GM12878 (cell line): ENCODE data around the gene RARA. TPM values are rescaled to one million over a fixed set of nuclear protein-coding genes. Genes with fewer than 3 reads are reported as not detected.
A peak's percentile ranks its signal among the peaks of the same experiment; 100 is the strongest.

Source experiments
- ATF7 ChIP-seq: fragments of 450-650 bp; IDR thresholded peaks from 2 replicates; pipeline ENCODE4 v1.6.1; 2016; ENCODE audit warnings: low read depth, mild to moderate bottlenecking
- CBX3 ChIP-seq: fragments of 200-600 bp; sonication (generic); IDR thresholded peaks from 2 replicates; pipeline ENCODE4 v1.6.1; 2016; ENCODE audit warnings: low read depth, borderline replicate concordance
- FOS ChIP-seq: IDR thresholded peaks from 3 replicates; pipeline ENCODE4 v1.6.1; 2011; ENCODE audit warnings: borderline replicate concordance; ENCODE audit not compliant: insufficient read length; ENCODE audit errors: extremely low read depth
- HDAC6 ChIP-seq: fragments of 200-600 bp; sonication (generic); IDR thresholded peaks from one replicate; pipeline ENCODE4 v1.8.0; 2017; ENCODE audit warnings: antibody characterized with exemption; ENCODE audit not compliant: unreplicated experiment
- IKZF1 ChIP-seq: fragments of 450-650 bp; conservative IDR thresholded peaks from 2 replicates; pipeline ENCODE4 v1.6.1; 2017; ENCODE audit warnings: antibody characterized with exemption, mild to moderate bottlenecking
- IKZF2 ChIP-seq, 2 experiments: fragments of 450-650 bp; IDR thresholded peaks; 2 replicates each; pipeline ENCODE4 v1.6.1; 2017; ENCODE audit warnings: mild to moderate bottlenecking in 2 of 2, moderate library complexity in 2 of 2
- MEF2B ChIP-seq: fragments of 450-650 bp; IDR thresholded peaks from 2 replicates; pipeline ENCODE4 v1.6.1; 2018; ENCODE audit warnings: mild to moderate bottlenecking, moderate library complexity; ENCODE audit not compliant: partially characterized antibody, poor library complexity, severe bottlenecking
- MTA2 ChIP-seq: fragments of 450-650 bp; IDR thresholded peaks from 2 replicates; pipeline ENCODE4 v1.6.1; 2016; ENCODE audit warnings: low read depth, mild to moderate bottlenecking, moderate library complexity
- MXI1 ChIP-seq: fragments of 150-350 bp; IDR thresholded peaks from 2 replicates; pipeline ENCODE4 v1.6.1; 2011; ENCODE audit warnings: low read depth, mild to moderate bottlenecking, inconsistent platforms, low read length, improper control_type of control experiment
- MYB ChIP-seq: fragments of 150-350 bp; IDR thresholded peaks from 2 replicates; pipeline ENCODE4 v1.6.1; 2014; ENCODE audit warnings: mild to moderate bottlenecking, low read depth, low read length, borderline replicate concordance
- MYC ChIP-seq: IDR thresholded peaks from 2 replicates; pipeline ENCODE4 v1.6.1; 2011; ENCODE audit warnings: mild to moderate bottlenecking, low read length, moderate library complexity, inconsistent platforms; ENCODE audit not compliant: insufficient read depth, insufficient replicate concordance, insufficient read length, severe bottlenecking
- NBN ChIP-seq: fragments of 450-650 bp; IDR thresholded peaks from 2 replicates; pipeline ENCODE4 v1.6.1; 2016
- NFYB ChIP-seq: IDR thresholded peaks from 2 replicates; pipeline ENCODE4 v1.6.1; 2011; ENCODE audit warnings: low read depth, mild to moderate bottlenecking, low read length, improper control_type of control experiment, moderate library complexity; ENCODE audit not compliant: insufficient read depth
- NRF1 ChIP-seq: conservative IDR thresholded peaks from 2 replicates; pipeline ENCODE4 v1.6.1; 2011; ENCODE audit warnings: mild to moderate bottlenecking, low read depth, low read length, improper control_type of control experiment
- POLR2A ChIP-seq: IDR thresholded peaks from 2 replicates; pipeline ENCODE4 v1.6.1; 2011; ENCODE audit warnings: low read depth, mild to moderate bottlenecking, low read length
- SMARCA5 ChIP-seq: fragments of 450-650 bp; IDR thresholded peaks from 2 replicates; pipeline ENCODE4 v1.6.1; 2017; ENCODE audit warnings: mild to moderate bottlenecking
- SREBF1 ChIP-seq: IDR thresholded peaks from 2 replicates; pipeline ENCODE4 v1.6.1; 2012; ENCODE audit warnings: mild to moderate bottlenecking, low read length
- TAF1 ChIP-seq: IDR thresholded peaks from 2 replicates; pipeline ENCODE4 v1.6.1; 2011; ENCODE audit warnings: mild to moderate bottlenecking, low read depth, low read length, borderline replicate concordance
- WRNIP1 ChIP-seq: IDR thresholded peaks from 2 replicates; pipeline ENCODE4 v1.6.1; 2011; ENCODE audit warnings: low read depth, low read length, improper control_type of control experiment, borderline replicate concordance
- ZNF622 ChIP-seq: fragments of 450-650 bp; IDR thresholded peaks from 2 replicates; pipeline ENCODE4 v1.6.1; 2017; ENCODE audit warnings: mild to moderate bottlenecking, inconsistent platforms
- polyA plus RNA-seq, 11 experiments: library from polyadenylated mRNA; depleted of rRNA in 4 of 11; unstranded in 6 of 11; stranded (reverse) in 5 of 11; fragments of >200 nt; fragmentation: Nextera tagmentation in 4 of 11; fragmentation: Illumina TruSeq in 1 of 11; extraction: Ambion mirVana in 4 of 11; extraction: Trizol in 1 of 11; gene quantifications; 1 replicate in 1 of 11; 2 replicates in 10 of 11; pipeline versions ENCODE4 v1.2.1 to v1.2.3, GENCODE V29; 2011 to 2016; ENCODE audit warnings: inconsistent platforms in 2 of 11, missing spikeins in 2 of 11, low read depth in 1 of 11
- total RNA-seq, 4 experiments: library from RNA; depleted of rRNA in 3 of 4; stranded (reverse); fragments of >200 nt in 3 of 4; fragmentation: Illumina TruSeq in 1 of 4; extraction: Trizol in 1 of 4; gene quantifications; 2 replicates each; pipeline versions ENCODE4 v1.2.1 to v1.2.3, GENCODE V29; 2013 to 2021
- TF ChIP-seq, protein P1 (sequence below): fragments of 450-650 bp; conservative IDR thresholded peaks from 2 replicates; pipeline ENCODE4 v1.6.1; 2017; ENCODE audit warnings: mild to moderate bottlenecking, moderate library complexity
- TF ChIP-seq, protein P2 (sequence below): fragments of 450-650 bp; IDR thresholded peaks from 2 replicates; pipeline ENCODE4 v1.6.1; 2017; ENCODE audit warnings: mild to moderate bottlenecking, low read depth, inconsistent platforms; ENCODE audit not compliant: poor library complexity, severe bottlenecking
- TF ChIP-seq, protein P3 (sequence below): fragments of 450-650 bp; IDR thresholded peaks from 2 replicates; pipeline ENCODE4 v1.6.1; 2017; ENCODE audit warnings: low read depth, mild to moderate bottlenecking, moderate library complexity

RARA gene
- total and polyA plus RNA-seq, 10 of the 15 experiments (the other 5 are each of a cell fraction or from before 2014, with no cell fraction given) = 0.13 to 33.6 (median 13.6) TPM

DNA sequence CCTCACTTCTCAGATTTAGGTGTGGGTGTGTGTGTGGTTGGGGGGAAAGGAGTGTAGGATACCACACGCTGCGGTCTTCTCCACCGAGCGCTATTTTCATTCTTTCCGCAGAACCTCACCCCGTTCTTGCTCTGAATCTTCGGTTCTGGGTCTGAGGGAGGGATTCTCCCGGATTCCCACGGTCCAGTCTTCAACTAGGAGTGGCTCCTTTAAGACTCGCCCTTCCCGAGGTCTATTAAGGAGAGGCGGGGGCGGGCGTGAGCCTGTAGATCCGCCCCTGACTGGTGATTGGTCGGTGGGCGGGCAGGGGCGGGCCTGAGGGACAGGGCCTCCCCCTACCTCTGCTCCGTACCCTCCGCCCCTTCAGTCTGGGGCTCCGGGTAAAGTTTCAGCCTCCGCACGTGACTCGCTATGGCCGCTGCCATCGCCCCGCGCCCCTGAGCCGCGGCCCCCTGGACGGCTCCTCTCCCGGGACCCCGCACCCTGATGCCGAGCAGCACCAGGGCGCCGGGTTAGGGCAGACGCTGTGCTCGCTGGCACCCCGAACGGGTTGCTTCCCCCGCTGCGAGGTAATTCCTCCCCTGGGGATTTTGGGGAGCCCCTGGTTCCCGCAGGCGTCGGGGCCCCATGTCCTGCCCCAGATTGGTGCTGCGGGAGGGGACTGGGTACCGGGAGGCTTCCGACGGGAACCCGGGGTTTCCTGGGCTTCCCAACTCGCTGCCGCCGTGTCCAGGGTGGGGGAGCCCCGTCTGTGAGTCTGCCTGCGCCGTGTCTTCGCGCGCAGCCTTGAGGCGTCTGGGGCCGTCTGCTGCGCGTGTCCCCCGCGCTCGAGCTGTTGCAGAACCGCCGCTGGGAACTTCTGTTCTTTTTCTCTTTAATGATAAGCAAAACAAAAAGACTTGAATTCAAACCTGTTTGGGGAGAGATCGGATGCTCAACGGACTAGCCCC is 9.2 kb downstream of the RARA start (continued):
- TF ChIP-seq IKZF2 (IDR thresholded peaks at IDR 0.05) (peak; percentile 79 to 88), IKZF1 (peak; percentile 94), MYB (no peak), NBN (0 out of 2 replicates have a peak, but pooled peaks have one; percentile 49), ATF7 (peak; percentile 26; the same call in 1 of the 2 replicates), FOS (peak; percentile 4), SMARCA5 (peak; percentile 75; the same call in 1 of the 2 replicates), TAF1 (peak; percentile 71; the same call in 1 of the 2 replicates), CBX3 (no peak), NFYB (peak; percentile 90), SREBF1 (0 out of 2 replicates have a peak, but pooled peaks have one; percentile 6), ZNF622 (no peak), WRNIP1 (no peak), MXI1 (peak; percentile 89), POLR2A (peak; percentile 79), HDAC6 (peak; percentile 21), MTA2 (0 out of 2 replicates have a peak, but pooled peaks have one; percentile 41), MEF2B (peak; percentile 93), MYC (peak; percentile 26), NRF1 (peak; percentile 26; the same call in 1 of the 2 replicates)
- TF ChIP-seq, protein P1, sequence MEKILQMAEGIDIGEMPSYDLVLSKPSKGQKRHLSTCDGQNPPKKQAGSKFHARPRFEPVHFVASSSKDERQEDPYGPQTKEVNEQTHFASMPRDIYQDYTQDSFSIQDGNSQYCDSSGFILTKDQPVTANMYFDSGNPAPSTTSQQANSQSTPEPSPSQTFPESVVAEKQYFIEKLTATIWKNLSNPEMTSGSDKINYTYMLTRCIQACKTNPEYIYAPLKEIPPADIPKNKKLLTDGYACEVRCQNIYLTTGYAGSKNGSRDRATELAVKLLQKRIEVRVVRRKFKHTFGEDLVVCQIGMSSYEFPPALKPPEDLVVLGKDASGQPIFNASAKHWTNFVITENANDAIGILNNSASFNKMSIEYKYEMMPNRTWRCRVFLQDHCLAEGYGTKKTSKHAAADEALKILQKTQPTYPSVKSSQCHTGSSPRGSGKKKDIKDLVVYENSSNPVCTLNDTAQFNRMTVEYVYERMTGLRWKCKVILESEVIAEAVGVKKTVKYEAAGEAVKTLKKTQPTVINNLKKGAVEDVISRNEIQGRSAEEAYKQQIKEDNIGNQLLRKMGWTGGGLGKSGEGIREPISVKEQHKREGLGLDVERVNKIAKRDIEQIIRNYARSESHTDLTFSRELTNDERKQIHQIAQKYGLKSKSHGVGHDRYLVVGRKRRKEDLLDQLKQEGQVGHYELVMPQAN = peak; percentile 94
- TF ChIP-seq, protein P2, sequence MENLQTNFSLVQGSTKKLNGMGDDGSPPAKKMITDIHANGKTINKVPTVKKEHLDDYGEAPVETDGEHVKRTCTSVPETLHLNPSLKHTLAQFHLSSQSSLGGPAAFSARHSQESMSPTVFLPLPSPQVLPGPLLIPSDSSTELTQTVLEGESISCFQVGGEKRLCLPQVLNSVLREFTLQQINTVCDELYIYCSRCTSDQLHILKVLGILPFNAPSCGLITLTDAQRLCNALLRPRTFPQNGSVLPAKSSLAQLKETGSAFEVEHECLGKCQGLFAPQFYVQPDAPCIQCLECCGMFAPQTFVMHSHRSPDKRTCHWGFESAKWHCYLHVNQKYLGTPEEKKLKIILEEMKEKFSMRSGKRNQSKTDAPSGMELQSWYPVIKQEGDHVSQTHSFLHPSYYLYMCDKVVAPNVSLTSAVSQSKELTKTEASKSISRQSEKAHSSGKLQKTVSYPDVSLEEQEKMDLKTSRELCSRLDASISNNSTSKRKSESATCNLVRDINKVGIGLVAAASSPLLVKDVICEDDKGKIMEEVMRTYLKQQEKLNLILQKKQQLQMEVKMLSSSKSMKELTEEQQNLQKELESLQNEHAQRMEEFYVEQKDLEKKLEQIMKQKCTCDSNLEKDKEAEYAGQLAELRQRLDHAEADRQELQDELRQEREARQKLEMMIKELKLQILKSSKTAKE = peak; percentile 33
- TF ChIP-seq, protein P3, sequence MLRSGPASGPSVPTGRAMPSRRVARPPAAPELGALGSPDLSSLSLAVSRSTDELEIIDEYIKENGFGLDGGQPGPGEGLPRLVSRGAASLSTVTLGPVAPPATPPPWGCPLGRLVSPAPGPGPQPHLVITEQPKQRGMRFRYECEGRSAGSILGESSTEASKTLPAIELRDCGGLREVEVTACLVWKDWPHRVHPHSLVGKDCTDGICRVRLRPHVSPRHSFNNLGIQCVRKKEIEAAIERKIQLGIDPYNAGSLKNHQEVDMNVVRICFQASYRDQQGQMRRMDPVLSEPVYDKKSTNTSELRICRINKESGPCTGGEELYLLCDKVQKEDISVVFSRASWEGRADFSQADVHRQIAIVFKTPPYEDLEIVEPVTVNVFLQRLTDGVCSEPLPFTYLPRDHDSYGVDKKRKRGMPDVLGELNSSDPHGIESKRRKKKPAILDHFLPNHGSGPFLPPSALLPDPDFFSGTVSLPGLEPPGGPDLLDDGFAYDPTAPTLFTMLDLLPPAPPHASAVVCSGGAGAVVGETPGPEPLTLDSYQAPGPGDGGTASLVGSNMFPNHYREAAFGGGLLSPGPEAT = peak; percentile 78
- TF ChIP-seq, all 136 proteins: peak for 48
